HG03280 (cell line): ENCODE data around the gene TRHDE.

Experiments used
- ATAC-seq: cut with Tn5 transposase; IDR thresholded peaks from one replicate; pipeline ENCODE4 v1.9.1; 2021; ENCODE audit warnings: mild to moderate bottlenecking, moderate library complexity; ENCODE audit not compliant: unreplicated experiment

TRHDE gene

GRCh38 chr12:72272091-72272661 lies at the start of gene TRHDE:
Gene TRHDE (plus strand): TSS chr12:72272370. CDS start chr12:72272644, 274 bp downstream.
- no peak for ATAC-seq

- ATAC-seq, result no peak
Measured at GRCh38 chr12:72226510-72226909, 45.7 kb upstream of the TRHDE start.

DNA sequence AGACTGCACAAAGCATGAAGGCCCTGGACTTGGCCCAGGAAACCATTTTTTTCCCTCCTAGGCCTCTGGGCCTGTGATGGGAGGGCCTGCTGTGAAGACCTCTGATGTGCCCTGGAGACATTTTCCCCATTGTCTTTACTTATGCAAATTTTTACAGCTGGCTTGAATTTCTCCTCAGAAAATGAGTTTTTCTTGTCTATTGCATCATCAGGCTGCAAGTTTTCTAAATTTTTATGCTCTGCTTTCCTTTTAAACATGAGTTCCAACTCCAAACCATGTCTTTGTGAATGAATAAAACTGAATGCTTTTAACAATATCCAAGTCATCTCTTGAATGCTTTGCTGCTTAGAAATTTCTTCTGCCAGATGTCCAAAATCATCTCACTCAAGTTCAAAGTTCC lies 43.7 kb upstream of the TRHDE start:
- ATAC-seq, result no peak

DNA sequence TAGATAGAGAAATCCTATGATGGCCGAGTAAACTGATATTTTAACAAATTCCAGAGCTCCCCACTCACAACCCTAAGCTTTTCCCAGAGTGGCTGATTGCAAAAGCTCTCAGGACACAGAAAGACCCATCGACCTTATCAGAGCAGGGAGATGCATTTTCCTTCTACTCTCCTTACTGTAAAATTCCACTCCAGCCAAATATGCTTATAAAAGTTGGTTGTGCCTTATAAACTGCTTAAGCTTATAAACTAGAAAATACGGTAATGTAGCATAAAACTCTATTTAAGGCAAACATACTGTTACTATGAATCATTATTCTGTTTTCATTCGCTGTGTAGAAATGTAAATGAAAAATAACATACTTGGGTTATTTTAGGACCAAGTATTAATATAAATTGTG lies 41.6 kb upstream of the TRHDE start:
- no peak for ATAC-seq

DNA sequence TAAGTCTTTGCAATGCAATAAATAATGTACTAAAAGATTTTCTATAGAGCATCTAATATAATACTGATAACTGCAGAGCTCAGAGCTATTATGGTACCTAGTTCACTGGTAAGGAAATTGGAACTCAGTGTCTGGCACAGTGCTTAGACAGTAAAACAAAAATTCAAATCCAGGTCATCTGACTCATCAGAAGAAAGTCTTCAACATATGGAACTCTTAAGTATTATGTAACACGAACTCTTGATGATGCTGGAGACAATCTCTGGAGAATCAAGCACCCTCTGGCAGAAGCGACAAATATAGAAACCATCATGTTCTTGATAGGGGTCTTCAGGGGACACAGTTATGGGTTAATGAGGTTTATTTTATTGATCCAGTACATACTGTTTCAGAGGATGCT lies 37.3 kb upstream of the TRHDE start:
- ATAC-seq, result no peak

DNA sequence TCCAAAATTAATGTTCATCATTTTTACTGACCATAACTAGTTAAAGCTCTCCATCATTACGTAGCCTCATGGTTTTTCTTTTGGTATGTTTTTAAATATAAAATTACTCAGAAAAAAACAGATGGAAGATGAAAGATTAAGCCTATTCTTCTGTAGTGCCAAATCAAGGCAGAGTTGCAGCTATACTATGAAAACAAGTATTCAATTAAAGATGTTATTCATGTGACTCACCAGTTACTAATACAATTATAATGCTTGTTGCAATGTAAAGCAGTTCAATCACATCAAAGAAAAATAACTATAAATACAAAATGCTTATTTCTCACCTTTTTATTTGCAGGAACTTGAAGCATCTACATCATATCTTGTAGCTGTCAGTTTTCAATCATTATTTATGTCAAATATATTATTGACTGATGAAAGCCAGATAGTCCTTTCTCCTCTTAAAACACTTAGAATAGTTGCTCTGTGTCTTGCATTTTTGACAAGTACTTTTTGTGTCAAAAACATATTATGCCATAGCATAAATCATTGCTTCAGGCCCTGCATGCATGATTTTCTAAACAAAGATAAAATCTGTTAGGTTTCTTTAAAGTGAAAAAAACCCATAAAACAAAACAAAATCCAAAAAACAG lies 36.0 kb upstream of the TRHDE start:
- no peak for ATAC-seq

DNA sequence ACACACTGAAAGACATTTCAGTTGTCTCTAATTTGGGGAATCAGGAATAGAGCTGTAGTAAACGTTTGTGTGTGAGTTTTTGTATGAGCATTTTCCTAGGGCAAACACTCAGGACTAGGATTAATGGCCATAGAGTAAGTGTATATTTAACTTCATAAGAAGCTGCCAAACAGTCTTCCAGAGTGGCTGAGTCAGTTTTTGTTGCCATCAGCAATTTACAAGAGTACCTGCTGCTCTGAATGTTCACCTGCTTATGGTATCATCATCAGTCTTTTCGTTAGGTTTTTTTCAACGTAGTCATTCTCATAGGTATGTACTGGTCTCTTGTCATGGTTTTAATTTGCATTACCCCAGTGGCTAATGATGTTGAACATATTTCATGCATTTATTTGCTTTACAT lies 30.6 kb upstream of the TRHDE start:
- no peak for ATAC-seq

DNA sequence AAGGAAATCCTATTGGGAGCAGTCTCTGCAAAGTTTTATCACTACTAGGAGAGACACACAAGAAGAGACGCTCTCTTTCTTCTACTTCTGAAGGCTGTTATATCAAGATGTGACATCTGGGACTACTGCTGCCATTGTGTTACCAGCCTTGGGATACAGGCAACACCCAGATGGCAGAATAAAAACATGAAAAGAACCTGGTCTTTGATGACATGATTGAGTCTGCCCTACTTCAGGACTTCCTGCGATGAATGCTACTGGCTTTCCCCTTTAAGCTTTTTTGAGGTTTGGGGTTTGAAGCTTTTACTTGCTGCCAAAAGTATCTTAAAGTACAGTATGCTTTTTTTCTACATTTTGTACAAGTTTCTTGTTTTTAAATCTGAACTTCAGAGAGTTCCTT lies 29.2 kb upstream of the TRHDE start:
- no peak for ATAC-seq

GRCh38 chr12:72246370-72246769 lies 25.8 kb upstream of the TRHDE start:
- ATAC-seq, result no peak

DNA sequence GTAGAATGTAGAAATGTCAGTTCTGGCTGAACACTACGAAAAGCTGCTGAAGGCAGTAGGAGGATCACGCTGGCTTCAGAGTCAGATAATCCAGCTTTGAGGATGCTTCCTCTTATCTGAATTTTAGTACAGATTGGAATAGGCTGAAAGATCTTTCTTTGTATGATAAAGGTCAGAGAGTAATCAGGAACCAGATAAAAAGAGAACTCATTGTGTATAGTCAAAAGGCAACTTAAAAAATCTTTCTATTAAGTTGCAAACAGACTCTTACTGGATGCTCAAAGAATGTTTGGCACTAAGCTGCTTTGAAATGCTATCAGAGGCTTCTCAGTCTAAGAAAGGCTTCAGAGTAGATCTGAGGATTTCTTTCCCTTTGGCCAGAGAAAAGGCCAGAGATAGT lies 21.8 kb upstream of the TRHDE start:
- no peak for ATAC-seq

DNA sequence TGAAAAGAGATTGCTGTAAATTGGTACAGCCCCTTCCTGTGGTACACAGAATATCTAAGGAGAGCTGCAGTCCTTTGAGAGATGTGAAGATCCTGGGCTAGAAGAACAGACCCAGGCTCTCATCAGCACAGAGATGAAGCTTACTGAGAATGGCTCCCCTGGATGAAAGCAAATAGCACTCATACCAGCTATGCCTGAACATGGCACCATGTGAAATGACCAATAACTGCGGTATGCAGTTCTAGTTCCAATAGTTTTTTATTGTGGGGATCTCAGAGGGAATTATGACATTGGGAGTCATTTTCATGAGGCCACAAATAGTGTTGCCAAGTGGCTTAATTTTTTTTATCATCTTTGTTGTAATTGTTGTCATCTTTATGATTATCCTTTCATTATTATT lies 15.4 kb upstream of the TRHDE start:
- ATAC-seq, result no peak

DNA sequence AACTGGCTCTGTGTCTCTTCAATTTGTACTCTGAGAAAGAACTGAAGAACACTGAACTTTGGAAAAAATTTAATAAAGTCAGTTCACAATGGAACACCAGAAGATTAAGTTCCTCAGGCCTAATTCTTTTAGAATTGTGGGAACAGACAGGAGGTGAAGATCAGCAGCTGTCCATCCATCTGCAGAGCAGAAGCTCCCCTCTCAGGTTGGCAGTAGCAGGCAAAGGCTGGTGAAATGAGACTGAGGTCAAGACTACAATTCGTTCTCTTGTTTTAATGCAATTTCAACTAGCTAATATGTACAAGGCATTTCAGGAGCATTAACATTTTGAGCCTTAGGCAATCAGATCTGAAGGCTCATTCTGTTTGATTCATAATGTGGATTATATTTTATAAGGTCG lies 10.3 kb upstream of the TRHDE start:
- no peak for ATAC-seq

DNA sequence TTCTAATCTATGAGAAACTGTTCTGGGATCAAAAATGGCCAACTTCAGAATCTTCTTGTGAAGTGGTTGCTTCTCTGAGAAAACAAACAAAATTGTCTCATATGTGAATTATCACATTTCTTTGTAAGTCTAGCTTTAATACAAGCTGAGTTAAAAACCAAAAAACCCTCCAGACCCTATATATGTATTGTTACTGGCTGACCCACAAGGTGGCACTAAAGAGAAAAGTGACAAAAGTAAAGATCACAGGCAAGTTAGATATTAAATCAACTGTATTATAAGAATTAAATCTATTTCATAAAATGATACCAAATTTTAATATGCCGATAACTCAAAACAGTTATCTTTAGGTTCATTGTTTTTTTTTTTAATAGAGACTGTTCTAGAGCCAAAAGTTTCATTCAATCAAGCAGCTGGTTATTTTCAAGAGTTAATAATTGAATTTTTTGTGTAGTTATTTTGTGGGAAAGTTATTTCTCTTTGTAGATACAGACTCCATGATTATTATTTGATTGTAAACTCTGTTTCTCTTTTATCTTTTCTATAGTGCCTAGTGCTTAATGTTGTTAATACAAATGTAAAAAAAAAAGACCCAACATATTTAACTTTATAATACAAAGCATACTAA lies 7.5 kb upstream of the TRHDE start:
- ATAC-seq, result no peak

GRCh38 chr12:72267974-72268373 lies 4.2 kb upstream of the TRHDE start:
- no peak for ATAC-seq

GRCh38 chr12:72268386-72268785 lies 3.8 kb upstream of the TRHDE start:
- no peak for ATAC-seq

DNA sequence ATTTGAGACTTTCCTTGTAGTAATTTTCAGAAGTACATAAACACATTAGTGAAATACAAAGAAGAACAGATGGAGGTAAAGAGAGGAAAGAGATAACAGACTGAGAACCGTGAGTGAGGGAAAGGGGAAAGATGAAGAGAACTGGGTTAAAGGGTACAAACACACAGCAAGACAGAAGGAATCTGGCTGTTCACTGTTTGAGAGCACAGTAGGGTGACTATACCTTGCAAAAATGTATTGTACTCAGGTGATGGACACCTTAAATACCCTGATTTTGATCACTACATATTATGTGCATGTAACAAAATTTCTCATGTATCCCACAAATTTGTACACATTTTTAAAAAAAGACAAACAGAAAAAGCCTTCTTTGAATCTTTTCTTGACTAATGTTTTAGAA lies 2.7 kb upstream of the TRHDE start:
- ATAC-seq, result no peak

DNA sequence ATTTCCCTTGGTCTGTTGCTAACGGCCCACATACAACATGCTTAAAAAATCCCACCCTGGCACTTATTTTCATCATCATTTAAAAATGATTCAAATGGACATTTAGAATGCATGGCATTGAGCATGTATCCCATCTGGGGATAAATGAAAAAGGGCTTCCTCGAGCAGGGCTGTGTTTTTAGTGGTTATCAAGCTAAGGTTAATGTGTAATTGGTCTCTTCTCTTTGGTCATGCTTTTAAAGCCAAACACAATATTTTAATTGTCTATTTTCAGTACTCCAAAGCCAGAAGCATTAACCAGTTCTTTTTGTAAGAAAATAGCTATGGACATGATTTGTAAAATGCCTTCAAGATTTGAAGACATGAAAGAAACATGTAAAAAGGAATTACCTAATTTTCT lies 1.9 kb upstream of the TRHDE start:
- no peak for ATAC-seq

GRCh38 chr12:72270961-72271360 lies 1.2 kb upstream of the TRHDE start:
- no peak for ATAC-seq

DNA sequence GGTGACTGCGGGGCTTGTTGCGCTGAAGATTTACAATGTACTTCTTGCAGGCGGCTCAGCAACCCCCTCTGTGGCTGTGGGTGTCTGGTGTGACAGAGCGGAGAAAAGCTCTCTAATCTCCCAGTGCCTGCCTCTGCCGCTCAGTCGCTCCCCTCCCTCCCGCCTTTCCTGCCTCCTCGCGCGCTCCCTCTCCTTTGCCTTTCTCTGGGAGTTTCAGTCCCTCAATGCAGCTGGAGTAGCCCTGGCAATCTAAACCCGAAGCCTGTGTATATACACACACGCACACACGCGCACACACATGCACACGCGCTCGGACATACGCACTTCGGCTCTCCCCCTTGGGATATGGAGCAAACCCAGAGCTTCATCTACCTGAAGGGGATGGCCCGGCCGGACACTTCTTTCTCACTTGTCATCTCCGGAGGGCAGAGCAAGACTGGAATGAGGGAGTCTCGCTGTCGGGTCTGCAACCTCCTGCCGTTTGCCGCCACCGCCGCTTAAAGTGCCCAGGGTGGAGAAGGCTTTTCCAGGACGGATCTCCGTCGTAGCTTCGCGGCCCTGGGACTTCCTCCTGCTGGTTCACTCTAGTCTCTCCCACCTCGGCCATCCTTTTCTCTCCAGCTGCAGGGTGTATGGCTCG lies 599 bp upstream of the TRHDE start:
- ATAC-seq, result no peak

- ATAC-seq, result no peak
Measured at GRCh38 chr12:72272731-72273498, 745 bp downstream of the TRHDE start.

DNA sequence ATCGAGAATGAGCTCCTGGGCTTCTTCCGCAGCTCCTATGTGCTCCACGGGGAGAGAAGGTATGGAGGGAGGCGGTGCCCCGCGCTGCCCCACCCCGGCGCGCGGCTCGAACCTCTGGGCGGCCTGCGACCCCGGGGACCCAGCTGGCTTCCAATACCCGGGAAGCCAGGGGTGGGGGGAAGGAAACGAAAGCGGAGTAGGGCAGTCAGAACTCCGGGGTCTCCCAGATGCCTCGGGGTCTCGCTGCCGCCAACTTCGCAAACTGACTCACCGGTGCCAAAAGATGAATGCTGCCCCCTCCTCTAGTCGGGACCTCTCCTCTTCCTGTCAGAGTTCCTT lies 1.3 kb downstream of the TRHDE start:
- ATAC-seq, result no peak
